Measurements from ENCODE around the gene WNT3.
A peak's percentile ranks its signal among the peaks of the same experiment; 100 is the strongest.
"Not testable (repeated sequence)": the region's sequence is repeated elsewhere in the genome, so short reads cannot be mapped to it uniquely, and the experiment has no call there.

WNT3 gene, protein sequence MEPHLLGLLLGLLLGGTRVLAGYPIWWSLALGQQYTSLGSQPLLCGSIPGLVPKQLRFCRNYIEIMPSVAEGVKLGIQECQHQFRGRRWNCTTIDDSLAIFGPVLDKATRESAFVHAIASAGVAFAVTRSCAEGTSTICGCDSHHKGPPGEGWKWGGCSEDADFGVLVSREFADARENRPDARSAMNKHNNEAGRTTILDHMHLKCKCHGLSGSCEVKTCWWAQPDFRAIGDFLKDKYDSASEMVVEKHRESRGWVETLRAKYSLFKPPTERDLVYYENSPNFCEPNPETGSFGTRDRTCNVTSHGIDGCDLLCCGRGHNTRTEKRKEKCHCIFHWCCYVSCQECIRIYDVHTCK

DNA sequence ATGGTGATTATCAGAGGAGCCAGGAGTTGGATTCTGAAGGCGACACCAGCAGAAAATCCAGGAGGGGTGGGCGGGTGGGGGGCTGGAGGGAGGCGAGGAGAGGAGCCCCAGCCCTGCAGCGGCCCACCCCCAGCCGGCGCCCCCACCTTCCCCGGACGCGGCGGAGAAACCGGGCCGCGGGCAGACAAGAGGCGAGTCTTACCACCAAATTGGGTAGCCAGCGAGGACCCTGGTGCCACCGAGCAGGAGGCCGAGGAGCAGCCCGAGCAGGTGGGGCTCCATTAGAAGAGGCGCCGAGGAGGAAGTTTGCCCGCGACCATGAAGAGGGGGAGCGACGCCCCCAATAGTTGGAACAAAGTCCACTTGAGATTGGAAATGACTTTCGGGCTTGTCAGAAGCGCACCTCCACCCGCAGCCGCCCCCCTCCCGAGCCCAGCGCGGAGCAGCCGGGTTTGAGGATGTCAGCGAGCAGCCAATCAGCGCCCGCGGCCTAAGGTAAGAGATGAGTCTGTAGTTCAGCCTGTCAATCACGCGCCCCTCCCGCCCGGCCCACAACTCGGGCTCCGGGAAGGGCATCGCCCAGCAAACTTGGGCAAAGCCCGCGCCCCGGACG lies at the start of gene WNT3:
Gene WNT3 (minus strand): TSS at position 377 of the 613 bp plus-strand sequence. CDS start 95 bp downstream, at position 282.
- peak; percentile 45 for DNase-seq

DNA sequence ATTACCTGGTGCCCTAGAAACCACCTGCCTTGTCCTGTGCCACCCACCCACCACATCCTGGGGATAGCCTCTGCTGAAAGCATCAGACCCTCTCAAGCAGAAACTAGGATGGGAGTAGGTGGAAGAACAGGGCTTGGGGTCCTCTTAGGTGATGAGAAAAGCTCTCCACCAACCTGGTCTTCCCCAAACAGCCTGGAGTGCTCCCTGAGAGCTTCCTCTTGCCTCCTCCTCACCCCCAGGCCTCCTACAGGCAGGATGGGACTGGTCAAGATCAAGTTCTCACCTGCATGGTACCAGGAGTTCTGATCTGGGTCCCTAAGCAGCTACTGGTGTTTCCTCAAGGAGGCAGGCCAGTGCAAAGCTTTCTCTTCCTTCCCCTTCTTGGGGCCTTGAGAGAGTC lies 48.3 kb upstream of the WNT3 start:
- DNase-seq = no peak

DNA sequence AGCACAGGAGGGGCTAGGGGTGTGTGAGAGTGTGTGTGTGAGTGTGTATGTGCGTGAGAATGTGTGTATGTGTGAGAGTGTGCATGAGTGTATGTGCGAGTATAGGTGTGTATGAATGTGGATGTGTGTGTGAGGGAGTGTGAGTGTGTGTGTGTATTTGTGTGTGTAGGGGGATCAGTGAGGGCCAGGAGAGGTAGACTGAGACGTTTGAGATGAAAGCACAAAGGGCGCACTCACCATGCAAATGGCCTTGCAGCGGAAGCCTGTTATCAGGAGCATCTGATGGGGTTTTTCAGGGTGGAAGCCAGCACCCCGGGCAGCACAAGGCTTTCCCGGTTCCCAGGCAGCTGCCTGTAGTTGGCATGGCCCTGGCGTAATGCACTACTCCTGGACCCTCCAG lies 47.8 kb upstream of the WNT3 start:
- no peak for DNase-seq

DNA sequence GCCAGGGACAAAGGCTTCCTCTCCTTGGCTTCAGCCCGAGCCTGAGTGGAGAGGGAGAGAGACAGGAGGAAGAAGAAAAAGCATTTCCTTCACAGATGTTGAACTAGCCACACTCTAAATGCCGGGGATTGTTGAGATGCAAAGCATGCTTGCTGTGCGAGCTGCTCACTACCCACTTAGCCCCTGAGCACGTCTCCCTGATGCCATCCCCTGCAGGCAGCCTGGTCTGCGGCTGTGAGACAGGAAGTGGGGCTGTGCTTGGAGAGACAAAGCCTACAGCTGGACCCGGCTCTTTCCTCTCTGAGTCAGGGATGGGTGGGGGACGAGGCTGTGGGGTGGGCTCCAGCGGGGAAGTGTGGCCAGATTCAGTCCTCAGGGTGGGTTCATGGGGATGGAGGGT lies 46.6 kb upstream of the WNT3 start:
- no peak for DNase-seq

DNA sequence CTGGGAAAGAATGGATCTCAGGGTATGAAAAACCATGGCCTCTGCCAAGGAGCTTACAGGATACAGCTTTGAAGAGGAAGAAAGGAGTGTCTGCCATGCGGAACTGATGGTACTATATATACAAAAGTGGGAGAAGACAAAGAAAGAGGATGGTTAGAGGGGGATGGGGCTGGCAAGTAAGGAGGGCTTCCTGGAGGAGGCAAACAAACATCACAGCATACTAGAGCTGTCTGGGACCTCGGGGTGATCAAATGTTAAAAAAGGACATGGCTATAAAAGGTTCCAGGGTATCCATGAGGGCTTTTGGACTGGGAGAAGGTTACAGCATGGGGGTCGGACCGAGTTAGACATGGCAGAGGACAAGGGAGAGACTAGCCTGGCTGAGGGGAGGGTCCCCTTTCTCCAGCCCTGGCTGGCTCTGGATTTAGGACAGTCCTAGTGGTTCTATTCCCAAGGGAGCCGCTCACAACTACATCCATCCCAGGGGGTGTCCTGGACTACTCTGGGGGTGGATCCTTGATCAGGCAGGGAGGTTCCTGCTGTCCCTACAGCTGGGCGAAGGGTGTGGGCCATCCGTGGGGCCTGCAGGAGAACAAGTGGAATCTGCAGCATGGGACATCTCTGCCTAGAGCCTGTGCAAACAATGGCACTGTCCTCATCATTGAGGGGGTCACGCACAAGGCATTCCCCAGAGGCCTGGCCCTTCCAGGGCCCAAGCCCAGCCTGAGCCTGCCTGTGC lies 45.1 kb upstream of the WNT3 start:
- no peak for DNase-seq

DNA sequence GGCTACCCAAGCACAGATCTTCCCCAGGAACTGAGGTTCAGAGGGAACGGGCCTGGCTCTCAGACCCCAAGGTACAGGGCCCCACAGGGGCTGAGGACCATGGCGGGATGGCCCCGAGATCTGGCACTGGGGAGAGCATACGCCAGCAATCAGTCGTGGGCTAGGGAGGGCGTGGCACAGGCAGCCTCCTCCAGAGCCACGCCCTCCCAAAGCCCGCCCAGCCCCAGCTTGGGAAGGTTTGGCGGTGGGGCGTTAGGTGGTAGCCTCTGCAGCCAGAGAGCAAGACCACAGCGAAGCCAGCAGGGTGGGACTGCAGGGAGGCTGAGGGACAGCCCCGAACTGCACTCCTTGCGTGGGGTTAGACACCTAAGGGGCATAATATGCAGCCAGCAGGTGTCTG lies 44.5 kb upstream of the WNT3 start:
- DNase-seq = no peak

DNA sequence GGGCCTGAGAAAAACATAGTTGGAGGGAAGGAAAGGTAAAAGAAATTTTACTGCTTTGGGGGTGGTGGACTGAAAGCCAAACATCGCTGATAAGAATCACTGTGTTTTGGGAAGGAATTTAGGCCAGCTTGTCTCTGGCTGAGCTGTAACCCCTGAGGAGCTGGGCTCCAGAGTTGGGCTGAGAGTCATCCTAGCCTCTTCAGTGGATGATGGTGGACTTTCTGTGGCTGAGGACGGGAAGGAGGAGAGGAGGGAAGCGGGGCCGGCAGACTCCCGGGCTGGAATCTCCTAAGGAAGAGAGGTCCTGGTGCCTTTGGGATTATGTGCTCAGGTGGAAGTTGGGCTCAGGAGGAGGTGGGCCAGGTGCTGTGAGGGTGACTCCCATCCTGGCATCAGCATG lies 41.5 kb upstream of the WNT3 start:
- DNase-seq = no peak

DNA sequence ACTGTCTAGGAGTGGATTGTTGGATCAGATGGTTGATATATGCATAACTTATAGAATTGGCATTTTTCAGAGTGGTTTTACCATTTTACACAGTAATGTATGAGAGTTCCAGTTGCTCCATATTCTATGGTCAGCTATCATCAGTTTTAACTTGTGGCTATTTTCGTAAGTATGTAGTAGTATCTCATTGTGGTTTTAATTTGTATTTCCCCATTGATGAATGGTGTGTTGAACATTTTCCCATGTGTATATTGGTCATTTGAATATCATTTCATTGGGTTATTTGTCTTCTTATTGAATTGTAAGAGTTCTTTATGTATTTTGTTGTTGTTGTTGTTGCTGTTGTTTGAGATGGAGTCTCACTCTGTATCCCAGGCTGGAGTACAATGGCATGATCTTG lies 39.1 kb upstream of the WNT3 start:
- no peak for DNase-seq

DNA sequence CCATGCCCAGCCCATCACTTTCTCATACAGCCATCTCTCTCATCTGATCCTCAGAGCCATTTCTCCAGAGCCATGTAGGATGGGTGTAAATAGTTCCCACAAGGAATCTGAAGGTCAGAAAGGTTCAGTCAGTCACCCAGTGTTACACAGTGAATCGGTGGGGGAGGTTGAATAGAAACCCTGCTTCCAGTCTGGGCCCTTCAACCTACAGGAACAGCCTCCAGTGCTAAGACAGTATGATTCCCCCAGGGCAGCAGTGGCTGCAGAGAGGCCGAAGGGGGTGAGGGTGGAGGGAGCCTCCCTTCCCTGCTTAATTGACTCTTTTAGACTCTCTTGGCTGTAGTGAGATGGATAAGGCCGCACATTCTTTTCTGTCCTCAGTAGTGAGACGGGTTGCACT lies 36.5 kb upstream of the WNT3 start:
- no peak for DNase-seq

DNA sequence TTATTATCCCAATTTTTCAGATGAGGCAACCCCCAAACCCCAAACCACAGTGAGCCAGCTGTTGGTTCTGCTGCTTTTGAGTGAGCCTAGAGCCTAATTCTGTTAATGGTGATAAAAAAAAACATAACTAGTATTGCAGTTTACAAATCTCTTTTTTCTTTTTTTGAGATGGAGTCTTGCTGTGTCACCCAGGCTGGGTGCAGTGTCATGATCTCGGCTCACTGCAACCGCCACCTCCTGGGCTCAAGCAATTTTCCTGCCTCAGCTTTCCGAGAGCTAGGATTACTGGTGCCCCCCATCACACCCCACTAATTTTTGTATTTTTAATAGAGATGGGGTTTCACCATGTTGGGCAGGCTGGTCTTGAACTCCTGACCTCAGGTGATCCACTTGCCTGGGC lies 36.0 kb upstream of the WNT3 start:
- DNase-seq = no peak

DNA sequence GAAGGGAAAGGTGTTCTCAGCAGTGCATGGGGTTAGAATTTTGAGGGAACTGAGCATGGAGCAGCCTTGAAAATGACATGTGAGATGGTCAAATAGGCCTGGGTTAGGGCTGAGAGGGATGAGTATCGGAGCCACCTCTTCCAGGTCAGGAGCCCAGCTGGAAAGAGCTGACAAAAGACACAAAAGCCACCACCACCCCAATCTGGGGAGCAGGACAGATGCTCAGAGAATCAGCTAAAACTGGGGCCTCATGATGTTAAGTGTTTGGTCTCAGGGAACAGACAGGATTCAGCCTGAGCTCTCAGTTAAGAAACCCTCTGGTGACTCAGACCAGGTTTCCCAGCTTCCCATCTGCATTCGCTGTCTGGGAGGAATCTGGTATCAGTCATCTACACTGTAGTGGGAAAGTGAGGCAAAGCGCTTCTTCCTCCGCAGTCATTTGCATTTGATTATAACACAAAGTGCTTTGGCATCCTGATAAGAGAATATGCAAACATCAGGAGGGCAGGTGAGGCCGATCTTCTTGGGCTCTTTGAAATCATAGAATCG lies 35.5 kb upstream of the WNT3 start:
- DNase-seq = no peak

DNA sequence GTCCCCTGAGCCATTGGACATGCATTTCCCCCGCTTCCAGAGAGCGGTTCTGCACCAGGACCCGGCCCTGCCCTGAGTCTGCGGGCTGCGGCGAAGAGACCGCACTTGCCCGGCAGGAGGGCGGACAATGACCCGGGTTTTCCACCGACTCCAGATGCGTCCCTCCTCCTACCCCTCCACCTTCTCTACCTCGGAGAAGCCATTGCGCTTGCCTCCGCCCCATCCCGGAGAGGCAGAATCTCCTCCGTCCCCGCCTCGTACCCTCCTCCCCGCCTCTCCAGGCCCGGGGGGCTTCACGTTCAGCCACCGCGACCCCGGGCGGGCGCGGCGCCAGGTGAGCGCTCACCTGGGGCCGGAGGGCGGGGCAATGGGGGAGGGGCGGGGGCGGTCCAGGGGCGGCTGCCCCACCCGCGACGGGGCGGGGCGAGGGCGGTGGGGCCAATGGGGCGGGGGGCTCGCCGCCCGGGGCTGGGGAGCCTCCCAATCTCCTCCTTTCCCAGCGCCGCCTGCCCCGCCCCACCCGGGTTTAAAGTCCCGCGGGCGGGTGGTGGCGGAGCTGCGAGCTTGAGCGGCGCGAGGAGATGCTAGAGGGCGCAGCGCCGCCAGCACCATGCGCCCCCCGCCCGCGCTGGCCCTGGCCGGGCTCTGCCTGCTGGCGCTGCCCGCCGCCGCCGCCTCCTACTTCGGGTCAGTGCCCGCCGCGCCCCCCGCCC lies 32.7 kb upstream of the WNT3 start, which contains the start of gene WNT9B:
Gene WNT9B (plus strand): TSS at position 555 of the 713 bp plus-strand sequence. CDS start 56 bp downstream, at position 611.
- no peak for DNase-seq

DNA sequence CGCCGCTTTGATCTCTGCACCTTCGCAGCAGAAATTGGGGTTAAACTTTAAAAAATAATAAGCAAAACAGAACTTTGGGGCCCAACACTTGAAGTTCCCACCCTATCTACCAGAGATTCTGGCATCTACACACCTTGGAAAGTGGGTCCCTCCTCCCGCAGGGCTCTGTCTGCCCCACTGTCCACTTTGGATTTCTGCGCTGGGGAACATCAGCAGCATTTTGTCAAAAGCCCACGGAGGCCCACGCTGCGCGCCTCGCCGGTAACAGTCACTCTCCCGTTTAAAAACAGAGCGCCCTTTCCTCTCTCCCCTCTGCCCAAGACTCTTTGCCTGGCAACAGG lies 32.2 kb upstream of the WNT3 start:
- no peak for DNase-seq

DNA sequence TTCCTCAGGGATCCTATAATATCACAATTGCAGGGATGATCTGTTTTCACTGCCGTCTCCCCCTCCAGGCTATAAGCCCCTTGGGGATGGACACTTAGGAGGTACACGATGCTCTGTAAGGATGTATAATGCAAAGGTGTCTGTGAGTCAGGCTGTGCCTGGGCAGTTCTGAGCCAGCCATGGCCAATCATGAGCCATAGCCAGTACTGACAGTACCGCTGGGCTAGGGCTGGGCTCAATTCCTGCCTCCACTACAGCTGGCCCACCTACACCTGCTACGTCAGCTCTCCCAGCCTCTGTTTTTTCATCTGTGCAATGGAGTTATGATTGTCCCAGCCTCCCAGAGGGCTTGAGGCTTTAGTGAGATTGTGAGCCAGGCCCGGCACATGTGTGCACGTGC lies 30.0 kb upstream of the WNT3 start:
- DNase-seq = no peak

DNA sequence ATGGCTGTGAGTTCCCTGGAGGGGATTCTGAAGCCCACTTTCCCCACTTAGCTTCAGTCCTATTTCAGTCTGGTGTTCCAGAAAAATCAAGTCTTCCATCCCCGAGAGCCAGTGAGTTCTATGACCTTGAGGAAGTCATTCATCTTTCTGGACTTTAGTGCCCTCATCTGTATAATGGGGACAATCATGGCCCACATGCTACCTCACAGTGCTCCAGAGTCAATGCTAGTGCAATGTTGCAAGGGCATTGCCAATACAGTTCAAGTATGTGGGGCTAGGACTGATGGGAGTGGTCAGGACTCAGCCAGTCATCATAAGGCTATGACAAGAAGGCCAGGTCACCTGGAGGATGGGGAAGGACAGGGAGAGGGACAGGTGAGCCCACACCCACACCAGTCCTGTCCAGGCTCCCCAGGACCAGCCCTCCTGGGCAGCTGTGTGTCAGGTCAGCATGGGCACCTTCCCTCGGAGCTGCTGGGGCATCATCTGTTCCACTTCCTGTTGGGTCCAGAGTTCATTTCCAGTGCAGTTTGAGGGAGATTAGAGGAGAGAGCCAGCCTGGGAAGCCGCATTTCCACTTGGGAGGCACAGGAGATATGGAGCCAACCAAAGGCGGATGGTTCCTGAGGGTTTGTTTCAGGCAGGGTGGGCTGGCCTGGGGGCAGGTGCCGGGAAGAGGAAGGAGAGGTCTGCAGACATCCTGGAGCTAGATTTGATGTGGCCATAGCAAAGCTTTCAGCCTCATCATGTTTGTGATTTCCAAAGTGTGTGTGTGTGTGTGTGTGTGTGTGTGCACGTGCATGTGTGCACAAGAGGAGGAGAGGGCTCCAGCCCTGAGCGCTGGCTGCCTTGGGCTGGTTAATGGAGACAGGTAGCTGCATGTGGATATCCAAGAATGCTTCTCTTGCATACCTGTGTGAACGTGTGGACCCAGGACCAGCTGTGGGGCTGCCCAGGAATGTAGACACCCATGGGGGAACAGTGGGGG lies 29.0 kb upstream of the WNT3 start:
- no peak for DNase-seq

DNA sequence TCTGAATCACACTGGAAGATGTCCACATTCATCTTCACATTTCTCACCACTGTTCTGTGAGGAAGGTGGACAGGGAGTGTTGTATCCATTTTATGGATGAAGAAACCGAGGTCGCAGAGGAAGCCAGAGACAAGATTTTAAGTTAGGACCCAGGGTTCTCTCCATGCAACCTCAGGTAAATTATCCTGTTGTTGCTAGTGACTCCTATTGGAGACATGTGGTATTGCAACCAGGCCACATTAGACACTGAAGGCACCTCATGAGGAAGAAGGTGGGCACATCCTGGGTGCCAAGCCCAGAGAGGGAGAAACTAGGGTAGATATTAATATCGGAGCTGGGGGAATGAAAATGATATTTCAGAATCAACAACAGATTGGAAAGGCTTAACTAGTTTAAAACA lies 24.3 kb upstream of the WNT3 start:
- DNase-seq = no peak

DNA sequence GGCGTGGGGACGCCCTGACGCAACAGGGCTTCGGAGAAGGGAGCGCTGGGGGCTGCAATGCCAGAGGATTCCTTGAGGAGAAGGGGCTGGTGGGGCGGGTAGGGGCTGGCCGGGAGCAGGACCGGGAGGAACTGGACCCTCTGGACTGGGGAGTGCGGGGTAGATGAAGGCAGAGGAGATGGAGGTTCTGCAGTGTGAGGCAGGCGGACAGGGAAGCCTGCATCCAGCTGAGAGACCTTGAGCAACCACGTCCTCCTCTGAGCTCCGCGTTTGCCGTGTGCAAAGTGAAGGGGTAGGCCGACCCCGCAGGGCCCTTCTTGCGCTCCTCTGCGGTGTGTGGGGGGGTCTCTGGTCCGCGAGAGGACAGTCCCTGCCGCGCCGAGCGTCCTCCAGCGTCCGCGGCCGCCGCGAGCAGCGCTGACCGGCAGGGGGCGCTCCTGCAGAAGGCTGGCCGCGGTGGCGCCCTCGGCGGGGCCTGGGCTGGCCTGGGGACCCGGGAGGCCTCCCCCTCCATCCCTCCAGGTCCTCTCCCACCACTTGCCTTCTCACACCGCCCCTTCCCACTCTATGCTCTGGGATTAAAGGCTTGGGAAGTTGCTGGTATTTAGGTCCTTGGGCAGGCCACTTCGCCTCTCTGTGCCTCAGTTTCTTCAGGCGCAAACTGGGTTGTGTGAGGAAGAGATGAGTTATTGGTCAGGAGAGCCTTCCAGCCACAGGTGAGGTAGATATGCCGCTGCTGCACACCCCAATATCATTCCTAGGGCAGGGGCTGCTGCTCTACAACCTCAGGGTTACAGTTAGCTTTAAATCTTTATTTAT lies 23.3 kb upstream of the WNT3 start:
- DNase-seq = peak; percentile 19

DNA sequence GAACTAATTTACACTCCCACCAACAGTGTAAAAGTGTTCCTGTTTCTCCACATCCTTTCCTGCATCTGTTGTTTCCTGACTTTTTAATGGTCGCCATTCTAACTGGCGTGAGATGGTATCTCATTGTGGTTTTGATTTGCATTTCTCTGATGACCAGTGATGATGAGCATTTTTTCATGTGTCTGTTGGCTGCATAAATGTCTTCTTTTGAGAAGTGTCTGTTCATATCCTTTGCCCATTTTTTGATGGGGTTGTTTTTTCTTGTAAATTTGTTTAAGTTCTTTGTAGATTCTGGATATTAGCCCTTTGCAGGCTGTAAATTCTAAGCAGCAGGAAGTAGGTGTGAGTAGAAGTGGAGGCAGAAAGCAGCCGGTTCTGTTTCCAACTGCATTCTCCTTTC lies 22.1 kb upstream of the WNT3 start:
- not testable (repeated sequence) for DNase-seq

DNA sequence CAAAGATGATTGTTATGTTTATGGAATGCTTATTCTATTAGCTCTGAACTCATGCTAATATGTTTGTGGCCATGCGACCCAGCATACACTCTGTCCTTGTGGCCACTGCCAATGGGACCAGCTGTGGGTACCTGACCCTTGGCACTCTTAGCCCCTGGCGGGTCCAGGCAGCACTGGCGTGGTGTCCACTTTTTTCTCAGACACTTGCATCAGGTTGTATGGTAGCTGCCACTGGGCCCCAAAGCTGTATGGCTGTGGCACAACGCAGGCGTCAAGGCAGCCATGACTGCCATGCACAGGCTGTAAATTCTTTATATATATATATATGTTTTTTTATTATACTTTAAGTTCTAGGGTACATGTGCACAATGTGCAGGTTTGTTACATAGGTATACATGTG lies 20.7 kb upstream of the WNT3 start:
- no peak for DNase-seq

DNA sequence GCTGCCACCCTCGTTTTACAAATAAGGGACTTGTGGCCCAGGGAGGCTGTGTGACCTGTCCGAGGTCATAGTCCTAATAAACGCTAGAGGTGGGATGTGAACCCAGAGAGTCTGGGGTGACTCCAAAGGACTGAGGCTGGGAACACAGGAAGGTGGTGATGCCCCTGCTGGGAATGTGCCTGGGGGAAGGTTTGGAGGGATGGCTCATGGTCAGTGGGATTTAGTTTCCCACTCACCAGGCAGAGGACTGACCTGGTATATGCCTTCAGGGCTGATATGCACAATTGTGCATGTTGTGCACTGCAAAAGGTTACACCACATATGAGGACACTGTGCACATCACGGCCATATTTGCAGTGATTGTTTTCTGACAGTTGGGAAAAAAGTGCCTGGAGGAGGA lies 19.0 kb upstream of the WNT3 start:
- DNase-seq = no peak

DNA sequence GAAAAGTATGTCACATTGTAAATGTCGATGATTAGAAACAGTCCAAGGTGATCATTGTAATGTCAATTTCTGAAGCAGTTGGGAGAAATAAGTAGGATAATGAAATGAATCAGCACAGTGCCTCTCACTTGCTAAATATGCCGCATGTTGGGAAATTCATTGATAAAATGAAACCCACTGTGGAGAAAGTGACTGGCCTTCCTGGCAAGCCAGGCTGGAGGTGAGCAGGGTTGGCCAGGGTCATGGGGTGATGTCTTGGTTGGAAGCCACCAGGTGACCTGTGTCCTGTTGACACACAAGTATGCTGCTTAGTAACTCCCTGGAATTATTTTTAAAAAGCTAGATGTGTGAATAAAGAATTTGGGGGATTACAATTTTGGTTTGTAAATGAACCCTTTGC lies 18.0 kb upstream of the WNT3 start:
- DNase-seq = no peak

All from activated CD4-positive, alpha-beta T cell treated with anti-CD3 and anti-CD28 coated beads, Interleukin-2, amount 50 U/mL, for 1 hour (primary cell).